Islet precursor cell (in vitro differentiated cells): ENCODE results near the gene OARD1.
"Not testable (repeated sequence)": the region's sequence is repeated elsewhere in the genome, so short reads cannot be mapped to it uniquely, and the experiment has no call there.

Experiments used
- DNase-seq: peaks from one replicate; pipeline ENCODE4 v3.0.0-alpha.2; 2018

OARD1 gene

GRCh38 chr6:41071923-41072835 lies at the start of gene OARD1:
OARD1 (minus strand) TSS chr6:41072356; CDS start chr6:41071634, 722 bp downstream.
- peak; percentile 100 for DNase-seq

- DNase-seq = no peak
These were observed 47.9 kb upstream of the OARD1 start for GRCh38 chr6:41120058-41120457.

GRCh38 chr6:41119508-41119907 lies 47.4 kb upstream of the OARD1 start:
- DNase-seq = no peak

- DNase-seq = not testable (repeated sequence)
These were observed 42.9 kb upstream of the OARD1 start for GRCh38 chr6:41115027-41115426.

- peak; percentile 66 for DNase-seq
These were observed 38.9 kb upstream of the OARD1 start for GRCh38 chr6:41111017-41111416.

GRCh38 chr6:41103847-41104246 lies 31.7 kb upstream of the OARD1 start:
- no peak for DNase-seq

- DNase-seq = peak; percentile 82
These were observed 28.7 kb upstream of the OARD1 start for GRCh38 chr6:41100871-41101287.

GRCh38 chr6:41098366-41098765 lies 26.2 kb upstream of the OARD1 start:
- no peak for DNase-seq

GRCh38 chr6:41097467-41098090 lies 25.4 kb upstream of the OARD1 start:
- no peak for DNase-seq

GRCh38 chr6:41093729-41094128 lies 21.6 kb upstream of the OARD1 start:
- DNase-seq = no peak

- no peak for DNase-seq
These were observed 20.4 kb upstream of the OARD1 start for GRCh38 chr6:41092421-41093140.

GRCh38 chr6:41090841-41091761 lies 18.9 kb upstream of the OARD1 start:
- DNase-seq = no peak

- no peak for DNase-seq
These were observed 16.3 kb upstream of the OARD1 start for GRCh38 chr6:41088451-41088850.

- DNase-seq = no peak
These were observed 13.0 kb upstream of the OARD1 start for GRCh38 chr6:41085182-41085581.

GRCh38 chr6:41083072-41083471 lies 10.9 kb upstream of the OARD1 start:
- no peak for DNase-seq

- no peak for DNase-seq
These were observed 8.5 kb upstream of the OARD1 start for GRCh38 chr6:41080621-41081020.

GRCh38 chr6:41079080-41079479 lies 6.9 kb upstream of the OARD1 start:
- DNase-seq = no peak

- no peak for DNase-seq
These were observed 5.9 kb upstream of the OARD1 start for GRCh38 chr6:41078101-41078500.

GRCh38 chr6:41077536-41077935 lies 5.4 kb upstream of the OARD1 start:
- no peak for DNase-seq

- no peak for DNase-seq
These were observed 3.8 kb upstream of the OARD1 start for GRCh38 chr6:41075651-41076626.
